PC-3 (cell line): ENCODE results near the gene VAV3.

Experiments used
- CTCF ChIP-seq: fragments of 300-600 bp; sonication (generic); conservative IDR thresholded peaks from 2 replicates; pipeline ENCODE4 v1.5.1; 2017; ENCODE audit warnings: antibody characterized with exemption, low read depth, mild to moderate bottlenecking, low read length
- EZH2 ChIP-seq: fragments of 300-600 bp; sonication (generic); IDR thresholded peaks from one replicate; pipeline ENCODE4 v1.6.1; 2017; ENCODE audit warnings: antibody characterized with exemption, mild to moderate bottlenecking, low read length; ENCODE audit not compliant: unreplicated experiment
- EZH2phosphoT487 ChIP-seq: fragments of 300-600 bp; sonication (generic); IDR thresholded peaks from 2 replicates; pipeline ENCODE4 v1.6.1; 2018; ENCODE audit warnings: mild to moderate bottlenecking, antibody characterized with exemption, low read length, borderline replicate concordance

- TF ChIP-seq CTCF (peak; percentile 90), EZH2 (no peak), EZH2phosphoT487 (no peak)
Observed at GRCh38 chr1:107750364-107750959, 214.5 kb downstream of the VAV3 start.
